GM21786 (cell line): ENCODE measurements around the gene DCAF17.
"Not testable (repeated sequence)": the region's sequence is repeated elsewhere in the genome, so short reads cannot be mapped to it uniquely, and the experiment has no call there.

ENCODE experiments used
- ATAC-seq: cut with Tn5 transposase; IDR thresholded peaks from one replicate; pipeline ENCODE4 v1.9.1; 2021; ENCODE audit not compliant: unreplicated experiment

DCAF17 gene

GRCh38 chr2:171447675-171448074 lies 13.6 kb downstream of the DCAF17 start:
- no peak for ATAC-seq

- ATAC-seq: no peak
These were observed 17.0 kb downstream of the DCAF17 start for GRCh38 chr2:171451074-171451473.

- ATAC-seq: no peak
These were observed 18.7 kb downstream of the DCAF17 start for GRCh38 chr2:171452773-171453172.

- ATAC-seq: no peak
These were observed 25.5 kb downstream of the DCAF17 start for GRCh38 chr2:171459498-171459897.

GRCh38 chr2:171460537-171460936 lies 26.5 kb downstream of the DCAF17 start:
- no peak for ATAC-seq

GRCh38 chr2:171469176-171469575 lies 35.1 kb downstream of the DCAF17 start:
- no peak for ATAC-seq

GRCh38 chr2:171470129-171470528 lies 36.1 kb downstream of the DCAF17 start:
- ATAC-seq: no peak

GRCh38 chr2:171475979-171476378 lies 42.0 kb downstream of the DCAF17 start:
- ATAC-seq: no peak

GRCh38 chr2:171478345-171478744 lies 44.3 kb downstream of the DCAF17 start:
- no peak for ATAC-seq

GRCh38 chr2:171479154-171479814 lies 45.3 kb downstream of the DCAF17 start:
- peak; percentile 47 for ATAC-seq

GRCh38 chr2:171480908-171481307 lies 46.9 kb downstream of the DCAF17 start:
- ATAC-seq: no peak

- peak; percentile 59 for ATAC-seq
These were observed 48.3 kb downstream of the DCAF17 start for GRCh38 chr2:171482308-171482707.

GRCh38 chr2:171482877-171483276 lies 48.9 kb downstream of the DCAF17 start:
- ATAC-seq: no peak

- ATAC-seq: no peak
These were observed 49.8 kb downstream of the DCAF17 start for GRCh38 chr2:171483793-171484192.

GRCh38 chr2:171485116-171485515 lies 51.1 kb downstream of the DCAF17 start:
- no peak for ATAC-seq

- no peak for ATAC-seq
These were observed 53.2 kb downstream of the DCAF17 start for GRCh38 chr2:171487201-171487600.

GRCh38 chr2:171487803-171488259 lies 53.8 kb downstream of the DCAF17 start:
- no peak for ATAC-seq

GRCh38 chr2:171490577-171490976 lies 56.6 kb downstream of the DCAF17 start:
- no peak for ATAC-seq

GRCh38 chr2:171491292-171491691 lies 57.3 kb downstream of the DCAF17 start:
- no peak for ATAC-seq

- ATAC-seq: no peak
These were observed 58.6 kb downstream of the DCAF17 start for GRCh38 chr2:171492664-171493063.

GRCh38 chr2:171497664-171498063 lies 63.6 kb downstream of the DCAF17 start:
- ATAC-seq: not testable (repeated sequence)

GRCh38 chr2:171505374-171505773 lies 71.3 kb downstream of the DCAF17 start:
- no peak for ATAC-seq
